HG03469 (cell line): Measurements from ENCODE around the gene TVP23C.
"Not testable (repeated sequence)": the region's sequence is repeated elsewhere in the genome, so short reads cannot be mapped to it uniquely, and the experiment has no call there.

Experiments
- ATAC-seq: cut with Tn5 transposase; IDR thresholded peaks from one replicate; pipeline ENCODE4 v1.9.1; 2021; ENCODE audit warnings: mild to moderate bottlenecking, moderate library complexity, moderate number of reproducible peaks; ENCODE audit not compliant: unreplicated experiment

The TVP23C gene

GRCh38 chr17:15563375-15563857 lies at the start of gene TVP23C:
TSS of gene TVP23C (minus strand) at chr17:15563483. CDS start at chr17:15563448, 35 bp downstream.
- ATAC-seq, result peak; percentile 47

GRCh38 chr17:15592960-15593359 lies 29.7 kb upstream of the TVP23C start:
- ATAC-seq, result not testable (repeated sequence)

GRCh38 chr17:15591986-15592385 lies 28.7 kb upstream of the TVP23C start:
- ATAC-seq, result not testable (repeated sequence)

- not testable (repeated sequence) for ATAC-seq
Observed at GRCh38 chr17:15590844-15591243, 27.6 kb upstream of the TVP23C start.

GRCh38 chr17:15589544-15590536 lies 26.6 kb upstream of the TVP23C start:
- not testable (repeated sequence) for ATAC-seq

- ATAC-seq, result not testable (repeated sequence)
Observed at GRCh38 chr17:15588017-15588416, 24.7 kb upstream of the TVP23C start.

GRCh38 chr17:15583313-15583712 lies 20.0 kb upstream of the TVP23C start:
- not testable (repeated sequence) for ATAC-seq

- not testable (repeated sequence) for ATAC-seq
Observed at GRCh38 chr17:15581462-15581861, 18.2 kb upstream of the TVP23C start.

GRCh38 chr17:15576848-15577247 lies 13.6 kb upstream of the TVP23C start:
- ATAC-seq, result not testable (repeated sequence)

- ATAC-seq, result not testable (repeated sequence)
Observed at GRCh38 chr17:15574660-15575059, 11.4 kb upstream of the TVP23C start.

GRCh38 chr17:15573870-15574269 lies 10.6 kb upstream of the TVP23C start:
- not testable (repeated sequence) for ATAC-seq

GRCh38 chr17:15562613-15563374 lies 489 bp downstream of the TVP23C start:
- not testable (repeated sequence) for ATAC-seq

GRCh38 chr17:15561439-15561838 lies 1.8 kb downstream of the TVP23C start:
- not testable (repeated sequence) for ATAC-seq

GRCh38 chr17:15558403-15559105 lies 4.7 kb downstream of the TVP23C start:
- not testable (repeated sequence) for ATAC-seq

GRCh38 chr17:15557334-15557832 lies 5.9 kb downstream of the TVP23C start:
- not testable (repeated sequence) for ATAC-seq

GRCh38 chr17:15552932-15553331 lies 10.4 kb downstream of the TVP23C start:
- ATAC-seq, result not testable (repeated sequence)

GRCh38 chr17:15549552-15549951 lies 13.7 kb downstream of the TVP23C start:
- not testable (repeated sequence) for ATAC-seq

- ATAC-seq, result not testable (repeated sequence)
Observed at GRCh38 chr17:15546604-15547003, 16.7 kb downstream of the TVP23C start.

GRCh38 chr17:15540371-15541219 lies 22.7 kb downstream of the TVP23C start:
- ATAC-seq, result not testable (repeated sequence)
